ENCODE results near the gene FETUB. TPM values are rescaled to one million over a fixed set of nuclear protein-coding genes. Genes with fewer than 3 reads are reported as not detected.
"Not testable (repeated sequence)": the region's sequence is repeated elsewhere in the genome, so short reads cannot be mapped to it uniquely, and the experiment has no call there.

FETUB gene
- total RNA-seq, 1 donor from 2014 or later: not detected

- FAIRE-seq (no peak), DNase-seq (ENCODE audit: low spot score in 2 of 2) (no peak)
Observed at GRCh38 chr3:186665625-186666188, 25.5 kb downstream of the FETUB start, which contains the start of gene HRG. TSS of gene HRG (plus strand) at chr3:186666014. CDS start at chr3:186666032, 18 bp downstream.

DNA sequence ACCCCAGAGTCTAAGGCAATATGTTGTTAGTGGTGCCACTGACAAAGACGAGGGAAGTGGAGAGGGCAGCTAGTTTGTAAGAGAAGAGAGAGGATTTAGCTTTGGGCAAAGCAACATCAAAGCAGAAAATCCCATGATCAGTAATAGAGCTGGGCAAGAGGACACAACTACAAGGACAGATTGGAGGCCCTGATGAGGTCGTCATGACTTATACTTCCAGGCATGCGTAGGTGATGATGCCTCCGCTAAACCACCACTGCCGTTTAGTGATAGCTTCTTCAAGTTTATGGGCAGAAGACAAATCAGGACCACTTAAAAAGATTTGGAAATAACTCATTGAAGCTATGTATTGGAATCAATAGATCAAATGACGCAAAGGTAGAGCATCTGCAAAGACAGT is 28.2 kb downstream of the FETUB start:
- FAIRE-seq (no peak), DNase-seq (ENCODE audit: low spot score in 2 of 2) (no peak)

DNA sequence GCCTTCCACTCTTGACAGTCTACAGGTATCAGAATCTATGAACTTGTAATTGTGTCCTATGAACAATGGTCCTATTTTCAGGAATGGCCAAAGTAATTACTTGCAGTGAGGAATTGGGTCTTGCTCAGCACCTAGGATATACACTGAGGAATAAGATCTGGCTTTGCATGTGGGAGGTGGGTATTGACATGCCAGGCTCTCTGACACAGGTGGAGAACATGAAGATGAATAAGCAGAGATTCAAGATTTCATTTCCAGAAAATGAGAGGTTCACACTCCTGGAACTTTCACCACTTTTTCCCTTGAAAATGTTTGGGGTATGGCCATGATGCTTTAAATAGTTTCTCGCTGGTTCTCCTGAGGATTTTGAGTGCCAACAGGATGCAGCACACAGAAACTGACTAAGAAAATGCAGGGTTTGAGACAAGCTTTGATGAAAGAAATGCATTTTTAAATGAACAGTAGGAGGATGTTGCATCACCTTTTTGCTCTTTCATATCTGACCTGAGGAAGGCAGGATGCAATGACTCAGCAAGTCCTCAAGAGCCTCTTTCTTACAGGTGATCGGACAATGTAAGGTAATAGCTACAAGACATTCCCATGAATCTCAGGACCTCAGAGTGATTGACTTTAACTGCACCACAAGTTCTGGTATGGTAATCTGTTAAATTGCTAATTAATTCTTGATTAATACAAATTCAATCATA is 29.3 kb downstream of the FETUB start:
- DNase-seq (ENCODE audit: low spot score in 2 of 2) (no peak), FAIRE-seq (no peak)

GRCh38 chr3:186670155-186670554 is 30.0 kb downstream of the FETUB start:
- DNase-seq (ENCODE audit: low spot score in 2 of 2): no peak
- no peak for FAIRE-seq

DNA sequence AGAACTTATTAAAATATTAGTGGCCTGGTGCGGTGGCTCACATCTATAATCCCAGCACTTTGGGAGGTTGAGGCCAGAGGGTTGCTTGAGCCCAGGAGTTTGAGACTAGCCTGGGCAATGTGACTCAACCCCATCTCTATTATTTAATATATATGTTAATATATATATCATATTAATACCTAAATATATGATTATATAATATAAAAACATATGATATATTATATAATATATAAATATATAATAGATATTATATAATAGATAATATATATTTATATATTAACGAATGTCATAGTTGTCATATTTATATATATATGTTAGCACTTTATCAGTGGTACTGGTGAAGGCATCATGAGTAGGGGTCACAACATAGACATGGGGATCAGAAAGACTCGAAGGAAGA is 30.9 kb downstream of the FETUB start:
- FAIRE-seq: no peak
- no peak for DNase-seq (ENCODE audit: low spot score in 2 of 2)

GRCh38 chr3:186678604-186679003 is 38.4 kb downstream of the FETUB start:
- FAIRE-seq (no peak), DNase-seq (ENCODE audit: low spot score in 2 of 2) (no peak)

- no peak for DNase-seq (ENCODE audit: low spot score in 2 of 2)
- no peak for FAIRE-seq
Observed at GRCh38 chr3:186679151-186679550, 39.0 kb downstream of the FETUB start.

DNA sequence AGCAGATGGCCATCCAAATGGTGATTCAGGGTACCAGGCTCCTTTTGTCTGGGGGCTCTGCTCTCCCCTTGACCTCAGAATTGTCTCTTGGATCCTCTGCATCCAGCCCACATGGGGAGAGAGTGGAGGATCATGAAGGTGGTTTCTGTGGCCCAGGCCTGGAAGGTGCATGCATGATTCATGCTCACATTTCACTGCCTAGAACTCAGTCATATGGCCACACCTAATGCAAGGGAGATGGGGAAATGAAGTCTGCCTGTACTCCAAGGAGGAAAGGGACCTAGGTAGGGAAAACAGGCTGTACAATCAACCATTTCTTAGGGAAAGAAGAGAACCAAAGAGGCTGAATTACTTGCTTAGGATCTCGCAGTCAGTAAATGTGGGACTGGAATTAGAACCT is 40.7 kb downstream of the FETUB start:
- FAIRE-seq (no peak), DNase-seq (ENCODE audit: low spot score in 2 of 2) (no peak)

GRCh38 chr3:186682812-186683211 is 42.6 kb downstream of the FETUB start:
- FAIRE-seq: no peak
- no peak for DNase-seq (ENCODE audit: low spot score in 2 of 2)

GRCh38 chr3:186683979-186684378 is 43.8 kb downstream of the FETUB start:
- no peak for DNase-seq (ENCODE audit: low spot score in 2 of 2)
- no peak for FAIRE-seq

- not testable (repeated sequence) for FAIRE-seq; DNase-seq (ENCODE audit: low spot score in 2 of 2)
Observed at GRCh38 chr3:186686475-186686874, 46.3 kb downstream of the FETUB start.

- DNase-seq (ENCODE audit: low spot score in 2 of 2): no peak
- no peak for FAIRE-seq
Observed at GRCh38 chr3:186687120-186687651, 47.0 kb downstream of the FETUB start.

- FAIRE-seq: not testable (repeated sequence)
Observed at GRCh38 chr3:186690304-186690703, 50.1 kb downstream of the FETUB start.

GRCh38 chr3:186691676-186692075 is 51.5 kb downstream of the FETUB start:
- DNase-seq (ENCODE audit: low spot score in 2 of 2) (no peak), FAIRE-seq (no peak)

More at GRCh38 chr3:186690304-186690703, 50.1 kb downstream of the FETUB start:
- not testable (repeated sequence) for DNase-seq (ENCODE audit: low spot score in 2 of 2)

GRCh38 chr3:186693843-186694242 is 53.6 kb downstream of the FETUB start:
- no peak for DNase-seq (ENCODE audit: low spot score in 2 of 2)
- FAIRE-seq: no peak

GRCh38 chr3:186694288-186695032 is 54.3 kb downstream of the FETUB start:
- DNase-seq (ENCODE audit: low spot score in 2 of 2) (no peak), FAIRE-seq (no peak)

DNA sequence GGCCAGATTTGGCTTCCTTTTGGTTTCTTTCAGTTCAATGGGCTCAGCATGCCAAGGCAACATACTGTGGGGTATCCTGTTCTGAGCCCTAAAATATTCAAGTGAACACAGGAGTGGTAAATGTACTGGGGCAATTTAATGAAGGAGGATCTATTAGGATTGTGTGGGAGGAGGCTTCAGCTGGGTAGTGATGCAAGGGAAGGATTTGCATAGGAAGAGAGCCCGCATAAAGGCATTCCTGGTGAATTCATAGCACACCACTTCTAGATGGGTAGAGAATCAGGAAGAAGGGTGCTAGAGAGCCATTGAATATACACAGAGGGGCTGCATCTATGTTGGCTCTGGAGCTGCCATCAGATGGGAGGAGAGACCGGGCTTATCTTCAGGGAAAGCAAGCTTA is 56.3 kb downstream of the FETUB start:
- DNase-seq (ENCODE audit: low spot score in 2 of 2) (no peak), FAIRE-seq (no peak)

DNA sequence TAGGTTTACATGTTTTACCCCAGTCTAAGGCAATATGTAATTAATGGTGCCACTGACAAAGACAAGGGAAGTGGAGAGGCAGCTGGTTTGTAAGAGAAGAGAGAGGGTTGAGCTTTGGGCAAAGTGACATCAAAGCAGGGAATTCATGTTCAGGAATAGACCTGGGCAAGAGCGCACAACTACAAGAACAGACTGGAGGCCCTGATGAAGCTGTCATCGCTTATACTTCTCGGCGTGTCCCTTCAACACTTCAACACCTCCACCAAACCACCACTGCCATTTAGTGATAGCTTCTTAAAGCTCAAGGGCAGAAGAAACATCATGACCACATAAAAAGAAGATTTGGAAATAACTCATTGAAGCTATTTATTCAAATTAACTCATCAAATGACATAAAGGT is 57.3 kb downstream of the FETUB start:
- DNase-seq (ENCODE audit: low spot score in 2 of 2) (no peak), FAIRE-seq (no peak)

GRCh38 chr3:186700267-186700666 is 60.1 kb downstream of the FETUB start:
- DNase-seq (ENCODE audit: low spot score in 2 of 2): no peak
- no peak for FAIRE-seq

- not testable (repeated sequence) for FAIRE-seq; DNase-seq (ENCODE audit: low spot score in 2 of 2)
Observed at GRCh38 chr3:186702451-186702850, 62.3 kb downstream of the FETUB start.

Measured in frontal cortex (tissue), 4 donors.